Stimulated activated CD8-positive, alpha-beta memory T cell treated with anti-CD3 and anti-CD28 coated beads, Interleukin-7, amount 100 ng/mL, for 1 hour (primary cell): ENCODE measurements around the gene XPO5.
A peak's percentile ranks its signal among the peaks of the same experiment; 100 is the strongest.
"Not testable (repeated sequence)": the region's sequence is repeated elsewhere in the genome, so short reads cannot be mapped to it uniquely, and the experiment has no call there.

Source experiments
- DNase-seq, 2 donors: peaks; one replicate each; pipeline ENCODE4 v3.0.0-alpha.2; 2020; ENCODE audit warnings: low read depth in 2 of 2

Gene XPO5

GRCh38 chr6:43584892-43585570 lies 9.2 kb upstream of the XPO5 start:
- no peak for DNase-seq

GRCh38 chr6:43582911-43583310 lies 7.1 kb upstream of the XPO5 start:
- DNase-seq, result no peak

DNA sequence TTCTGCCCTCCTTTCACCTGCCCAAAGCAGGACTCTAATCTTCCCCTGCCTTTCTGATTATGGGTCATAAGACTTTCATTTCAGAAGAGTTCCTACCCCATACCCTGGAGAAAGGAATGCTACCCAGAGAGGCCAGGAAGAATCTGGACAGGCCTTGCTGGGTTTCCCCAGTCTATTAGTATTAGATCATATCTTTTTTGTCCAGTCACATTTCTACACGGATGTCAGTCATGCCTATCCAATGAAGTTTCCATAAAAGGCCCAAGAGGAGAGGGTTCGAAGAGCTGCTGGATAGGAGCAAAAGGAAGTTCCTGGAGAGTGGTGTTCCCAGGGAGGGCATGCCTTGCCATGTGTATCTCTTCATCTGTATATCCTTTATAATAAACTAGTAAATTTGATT lies 3.3 kb upstream of the XPO5 start:
- no peak for DNase-seq

DNA sequence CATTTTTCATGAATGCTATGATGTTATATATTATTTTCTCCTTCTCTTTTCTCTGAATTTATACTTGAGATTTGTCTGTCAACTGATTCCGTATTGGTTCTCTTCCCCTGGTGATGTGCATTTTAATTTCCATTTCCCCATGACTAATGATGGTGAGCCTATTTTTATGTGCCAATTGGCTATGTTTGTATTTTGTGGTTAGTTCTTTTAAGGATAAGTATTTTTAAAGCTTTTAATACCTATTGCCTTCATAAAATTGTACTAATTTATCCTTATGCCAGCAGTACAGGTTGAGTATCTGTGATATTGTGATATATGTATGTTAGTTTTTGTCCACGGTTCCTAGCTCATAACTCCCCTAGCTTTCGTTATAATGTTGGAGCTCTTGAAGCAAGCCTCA lies 2.9 kb upstream of the XPO5 start:
- DNase-seq, result no peak

DNA sequence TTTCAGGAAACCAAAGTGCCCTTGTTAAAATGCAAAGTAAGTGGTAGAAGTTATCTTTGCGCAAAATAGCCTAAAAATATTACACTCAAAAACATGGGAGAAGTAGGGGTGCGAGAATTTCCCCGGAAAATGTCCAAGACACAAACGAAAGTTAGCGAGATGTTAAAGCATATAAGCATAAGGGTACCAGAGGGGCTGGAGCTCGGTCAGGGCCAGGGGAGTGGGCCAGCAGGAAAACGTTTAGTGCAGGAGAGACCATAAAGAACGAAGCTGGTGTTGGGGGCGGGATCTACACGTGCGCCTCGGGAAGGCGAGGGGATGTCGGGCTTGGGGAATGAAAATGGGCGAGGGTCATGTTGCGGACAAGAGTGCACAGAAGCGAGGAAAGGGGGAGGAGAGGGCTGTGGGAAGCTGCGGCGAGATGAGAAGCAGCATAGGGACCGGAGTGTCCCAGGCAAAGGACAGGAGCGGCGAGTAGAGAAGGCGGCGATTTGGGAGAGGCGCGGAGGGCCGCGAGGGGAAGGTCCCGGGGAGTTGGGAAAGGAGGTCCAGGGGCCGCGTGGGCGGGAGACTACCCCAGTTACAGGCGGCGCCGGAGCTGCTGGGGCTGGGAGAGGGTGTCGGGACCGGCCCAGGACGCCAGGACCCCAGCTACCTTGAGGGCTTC lies 600 bp downstream of the XPO5 start:
- DNase-seq, result peak in 1 of 2 donors; percentile 0

- no peak for DNase-seq
These were observed 3.8 kb downstream of the XPO5 start for GRCh38 chr6:43572015-43572414.

GRCh38 chr6:43570876-43571441 lies 4.9 kb downstream of the XPO5 start:
- no peak for DNase-seq

DNA sequence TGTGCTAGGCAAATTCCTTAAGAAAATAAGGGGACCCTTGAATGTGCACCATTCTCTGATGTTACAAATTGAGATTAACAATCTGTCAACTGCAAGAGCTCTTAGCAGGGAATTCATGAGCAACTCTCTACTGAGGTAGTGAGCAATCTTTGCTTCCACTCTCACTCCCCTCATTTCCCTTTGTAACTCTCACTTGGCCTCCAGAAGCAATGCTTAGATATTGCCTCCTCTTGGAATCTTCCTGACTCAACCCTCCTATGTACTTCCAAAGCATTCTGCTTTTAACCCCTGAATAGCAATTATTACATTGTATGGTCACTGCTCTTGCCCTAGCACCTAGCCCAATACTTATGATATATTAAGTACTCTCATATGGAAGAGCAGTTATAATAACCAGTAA lies 16.5 kb downstream of the XPO5 start:
- no peak for DNase-seq

DNA sequence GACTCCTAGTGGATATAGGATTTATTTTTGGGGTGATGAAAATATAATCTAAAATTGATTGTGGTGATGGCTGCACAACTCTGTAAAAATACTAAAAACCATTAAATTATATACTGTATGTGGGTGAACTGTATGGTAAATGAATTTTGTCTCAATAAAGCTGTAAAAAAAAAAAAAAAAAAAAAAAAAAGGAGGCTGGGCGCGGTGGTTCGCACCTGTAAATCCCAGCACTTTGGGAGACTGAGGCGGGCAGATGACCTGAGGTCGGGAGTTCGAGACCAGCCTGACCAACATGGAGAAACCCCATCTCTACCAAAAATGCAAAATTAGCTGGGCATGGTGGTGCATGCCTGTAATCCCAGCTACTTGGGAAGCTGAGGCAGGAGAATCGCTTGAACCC lies 18.2 kb downstream of the XPO5 start:
- DNase-seq, result not testable (repeated sequence)

DNA sequence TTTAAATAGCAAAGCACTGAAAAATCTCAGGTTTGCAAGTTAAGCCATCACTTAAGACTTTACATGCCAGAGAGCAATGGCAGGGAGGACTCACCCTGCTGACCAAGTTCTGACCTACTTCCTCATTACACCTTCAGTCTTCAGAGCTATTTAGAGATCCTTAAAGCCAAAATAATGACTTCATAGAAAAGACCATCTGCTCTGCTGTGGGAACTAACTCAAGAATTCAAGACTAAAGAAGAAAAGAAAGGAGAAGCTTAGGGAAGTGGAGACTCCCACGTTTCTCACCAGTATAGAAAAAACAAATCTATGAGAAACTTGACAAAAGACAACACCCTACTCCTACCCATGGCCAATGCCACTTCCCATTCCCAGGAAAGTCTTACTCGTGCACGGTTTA lies 28.6 kb downstream of the XPO5 start:
- no peak for DNase-seq

DNA sequence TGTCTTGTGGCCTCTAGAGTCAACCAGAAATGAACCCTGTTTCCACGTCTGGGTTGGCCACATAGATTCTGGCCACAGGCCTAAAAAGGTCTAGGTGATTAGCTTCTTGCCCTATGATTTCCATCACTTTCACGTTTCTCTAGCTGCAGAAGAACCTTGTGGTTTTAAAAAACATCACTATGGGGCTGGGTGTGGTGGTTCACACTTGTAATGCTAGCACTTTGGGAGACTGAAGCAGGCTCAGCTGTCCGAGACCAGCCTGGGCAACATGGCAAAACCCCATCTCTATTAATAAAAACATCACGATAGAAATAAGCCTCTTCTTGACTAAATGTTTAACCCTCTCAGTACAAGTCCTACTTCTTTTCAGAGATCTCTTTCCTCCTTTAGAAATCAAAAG lies 31.4 kb downstream of the XPO5 start:
- no peak for DNase-seq

- DNase-seq, result no peak
These were observed 33.9 kb downstream of the XPO5 start for GRCh38 chr6:43541774-43542471.

- no peak for DNase-seq
These were observed 35.3 kb downstream of the XPO5 start for GRCh38 chr6:43540507-43540906.

DNA sequence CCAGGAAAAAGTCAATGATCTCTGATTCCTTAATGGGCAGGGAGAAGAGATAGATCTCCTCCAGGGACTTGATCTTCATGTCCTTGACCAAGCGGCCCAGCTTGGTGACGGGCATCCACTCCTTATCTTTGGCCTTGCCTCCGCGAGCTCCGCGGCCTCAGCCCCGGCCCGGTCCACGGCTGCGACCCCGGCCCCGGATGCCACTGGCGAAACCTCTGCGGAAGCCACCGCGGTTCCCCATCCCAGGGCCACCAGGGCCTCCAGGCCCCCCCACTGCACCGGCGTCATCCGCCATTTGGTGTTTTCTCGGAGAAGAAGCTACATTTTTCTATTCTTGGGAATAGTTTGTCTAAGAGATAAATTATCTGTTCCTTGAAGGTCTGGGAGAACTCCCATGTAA lies 36.4 kb downstream of the XPO5 start:
- DNase-seq, result not testable (repeated sequence)

DNA sequence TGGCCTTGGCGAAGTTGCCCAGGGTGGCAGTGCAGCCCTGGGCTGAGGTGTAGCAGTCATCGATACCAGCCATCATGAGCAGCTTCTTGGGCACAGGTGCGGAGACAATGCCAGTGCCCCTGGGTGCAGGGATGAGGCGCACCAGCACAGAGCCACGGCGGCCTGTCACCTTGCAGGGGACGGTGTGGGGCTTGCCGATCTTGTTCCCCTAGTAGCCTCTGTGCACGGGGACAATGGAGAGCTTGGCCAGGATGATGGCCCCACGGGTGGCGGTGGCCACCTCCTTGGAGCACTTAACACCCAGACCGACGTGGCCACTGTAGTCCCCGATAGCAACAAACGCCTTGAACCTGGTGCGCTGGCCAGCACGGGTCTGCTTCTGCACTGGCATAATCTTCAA lies 36.9 kb downstream of the XPO5 start:
- not testable (repeated sequence) for DNase-seq

DNA sequence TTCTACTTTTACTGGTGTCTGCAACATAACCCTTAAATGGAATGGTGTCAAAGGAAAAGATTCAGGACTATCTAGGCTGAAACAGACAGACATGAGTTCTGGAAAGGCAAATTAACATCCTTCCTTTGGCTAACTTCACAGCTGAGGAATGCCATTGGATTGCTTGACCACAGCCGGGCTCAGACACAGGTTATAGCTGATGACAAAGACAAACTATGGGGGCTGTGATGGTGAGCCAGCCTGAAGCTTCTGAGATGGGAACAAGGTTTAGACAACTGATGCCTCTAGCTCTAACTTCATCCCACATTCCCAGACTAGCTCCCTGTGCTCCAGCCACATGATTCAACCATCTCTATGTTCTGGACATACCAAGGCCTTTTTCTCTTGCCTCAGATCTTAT lies 43.6 kb downstream of the XPO5 start:
- DNase-seq, result no peak

GRCh38 chr6:43524483-43524961 lies 51.3 kb downstream of the XPO5 start:
- DNase-seq, result no peak

GRCh38 chr6:43523284-43523683 lies 52.6 kb downstream of the XPO5 start:
- DNase-seq, result no peak

- DNase-seq, result no peak
These were observed 53.1 kb downstream of the XPO5 start for GRCh38 chr6:43522547-43523261.

DNA sequence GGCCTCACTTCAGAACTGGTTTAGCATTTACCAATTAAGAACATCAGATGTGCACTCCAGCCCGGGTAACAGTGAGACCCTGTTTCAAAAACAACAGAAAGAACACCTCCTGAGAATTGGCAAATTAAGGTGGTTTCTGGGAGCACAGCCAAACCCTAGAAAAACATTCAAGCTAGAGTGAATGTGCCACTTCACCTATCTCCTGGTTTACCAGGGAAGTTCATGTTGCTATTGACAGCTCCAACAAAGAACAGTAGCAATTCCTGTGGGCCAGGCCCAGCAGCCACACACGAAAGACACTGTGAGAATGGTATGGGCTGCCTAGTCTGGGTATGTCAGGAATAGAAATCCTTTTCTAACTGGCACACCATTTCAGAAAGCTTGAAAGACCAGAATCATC lies 54.0 kb downstream of the XPO5 start:
- no peak for DNase-seq

GRCh38 chr6:43520097-43520496 lies 55.7 kb downstream of the XPO5 start:
- DNase-seq, result no peak
